ENCODE measurements around the gene APCDD1.

DNA sequence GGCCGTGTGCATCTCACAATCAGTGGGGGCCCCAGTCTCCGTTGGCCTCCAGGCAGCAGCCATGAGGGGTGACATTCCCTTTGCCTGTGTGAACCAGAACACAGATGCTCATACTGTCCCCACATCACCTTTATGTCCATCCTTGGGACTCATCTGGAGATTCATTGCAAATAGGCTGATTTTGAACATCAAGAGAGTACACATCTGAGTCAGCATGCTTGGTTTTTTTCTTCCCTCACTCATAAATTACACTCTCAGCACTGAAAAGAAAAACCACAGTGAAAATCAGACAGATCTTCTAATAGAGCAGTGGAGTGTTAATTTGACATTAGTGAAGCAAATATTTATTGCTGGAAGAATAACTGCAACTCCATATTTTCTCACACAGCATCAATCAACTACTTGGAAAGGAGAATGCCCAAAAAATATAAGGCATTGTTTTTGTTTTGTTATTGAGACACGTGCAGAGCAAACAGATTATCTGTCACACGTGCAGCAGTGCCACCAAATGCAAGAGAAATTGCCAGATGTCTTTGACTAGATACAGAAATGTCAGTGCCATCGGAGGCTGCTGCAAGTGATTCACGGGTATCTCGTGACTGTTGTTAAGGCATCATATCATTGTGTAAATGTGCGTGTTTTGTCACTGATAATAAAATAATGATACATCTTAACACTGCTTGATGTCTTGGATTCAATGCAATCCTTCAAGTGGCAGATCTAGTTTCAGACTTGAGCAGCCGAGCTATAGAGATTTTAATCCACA lies 10.9 kb downstream of the APCDD1 start:
- TF ChIP-seq, protein P1, sequence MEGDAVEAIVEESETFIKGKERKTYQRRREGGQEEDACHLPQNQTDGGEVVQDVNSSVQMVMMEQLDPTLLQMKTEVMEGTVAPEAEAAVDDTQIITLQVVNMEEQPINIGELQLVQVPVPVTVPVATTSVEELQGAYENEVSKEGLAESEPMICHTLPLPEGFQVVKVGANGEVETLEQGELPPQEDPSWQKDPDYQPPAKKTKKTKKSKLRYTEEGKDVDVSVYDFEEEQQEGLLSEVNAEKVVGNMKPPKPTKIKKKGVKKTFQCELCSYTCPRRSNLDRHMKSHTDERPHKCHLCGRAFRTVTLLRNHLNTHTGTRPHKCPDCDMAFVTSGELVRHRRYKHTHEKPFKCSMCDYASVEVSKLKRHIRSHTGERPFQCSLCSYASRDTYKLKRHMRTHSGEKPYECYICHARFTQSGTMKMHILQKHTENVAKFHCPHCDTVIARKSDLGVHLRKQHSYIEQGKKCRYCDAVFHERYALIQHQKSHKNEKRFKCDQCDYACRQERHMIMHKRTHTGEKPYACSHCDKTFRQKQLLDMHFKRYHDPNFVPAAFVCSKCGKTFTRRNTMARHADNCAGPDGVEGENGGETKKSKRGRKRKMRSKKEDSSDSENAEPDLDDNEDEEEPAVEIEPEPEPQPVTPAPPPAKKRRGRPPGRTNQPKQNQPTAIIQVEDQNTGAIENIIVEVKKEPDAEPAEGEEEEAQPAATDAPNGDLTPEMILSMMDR (conservative IDR thresholded peaks at IDR 0.05; ENCODE audit: low read depth, low read length) = no peak
- TF ChIP-seq EZH2 (IDR thresholded peaks at IDR 0.05; ENCODE audit: borderline replicate concordance, low read depth, low read length, poor library complexity, severe bottlenecking) = no peak
